WTC11 (cell line): ENCODE measurements around the gene ACSS2.

Source experiments
- AFF4 ChIP-seq: sonication (generic); formaldehyde crosslinking; IDR thresholded peaks from 2 replicates; pipeline ENCODE4 v1.8.1; 2023; ENCODE audit warnings: mild to moderate bottlenecking, missing genetic modification reagents, borderline replicate concordance
- CTCF ChIP-seq: fragments of 200-600 bp; IDR thresholded peaks from 2 replicates; pipeline ENCODE4 v1.8.0; 2022; ENCODE audit warnings: antibody characterized with exemption
- E2F1 ChIP-seq: sonication (generic); formaldehyde crosslinking; IDR thresholded peaks from 2 replicates; pipeline ENCODE4 v1.8.0; 2022; ENCODE audit warnings: mild to moderate bottlenecking, missing genetic modification reagents
- E2F5 ChIP-seq: sonication (generic); formaldehyde crosslinking; IDR thresholded peaks from 2 replicates; pipeline ENCODE4 v1.8.1; 2022; ENCODE audit warnings: mild to moderate bottlenecking, moderate library complexity, missing genetic modification reagents
- ETV6 ChIP-seq: sonication (generic); formaldehyde crosslinking; IDR thresholded peaks from 2 replicates; pipeline ENCODE4 v1.8.1; 2022; ENCODE audit warnings: mild to moderate bottlenecking, missing genetic modification reagents
- HMGA2 ChIP-seq: fragments of 250-450 bp; sonication (Bioruptor Pico); IDR thresholded peaks from 2 replicates; pipeline ENCODE4 v1.4.0; 2021; ENCODE audit warnings: mild to moderate bottlenecking, moderate library complexity
- JUN ChIP-seq: sonication (generic); formaldehyde crosslinking; IDR thresholded peaks from 2 replicates; pipeline ENCODE4 v1.8.0; 2023; ENCODE audit warnings: mild to moderate bottlenecking, missing genetic modification reagents
- USF1 ChIP-seq: sonication (generic); formaldehyde crosslinking; IDR thresholded peaks from 2 replicates; pipeline ENCODE4 v1.8.0; 2022; ENCODE audit warnings: mild to moderate bottlenecking, missing genetic modification reagents
- ZBTB43 ChIP-seq: sonication (generic); formaldehyde crosslinking; IDR thresholded peaks from 2 replicates; pipeline ENCODE4 v1.8.1; 2023; ENCODE audit warnings: mild to moderate bottlenecking, missing genetic modification reagents
- ZNF232 ChIP-seq: sonication (generic); formaldehyde crosslinking; IDR thresholded peaks from 2 replicates; pipeline ENCODE4 v1.8.0; 2022; ENCODE audit warnings: mild to moderate bottlenecking, missing genetic modification reagents

GRCh38 chr20:34964486-34964885 is 88.1 kb downstream of the ACSS2 start:
- TF ChIP-seq ZBTB43 (no peak), CTCF (no peak), ZNF232 (CRISPR knock-in tag) (no peak), JUN (CRISPR knock-in tag) (no peak), ETV6 (no peak), USF1 (CRISPR knock-in tag) (no peak), E2F5 (CRISPR knock-in tag) (no peak), E2F1 (CRISPR knock-in tag) (no peak), HMGA2 (no peak), AFF4 (CRISPR knock-in tag) (no peak)
